GM10266 (cell line): ENCODE results near the gene ETV1.

Experiments
- DNase-seq: peaks from one replicate; pipeline ENCODE4 v3.0.0; 2012; ENCODE audit errors: extremely low spot score
- TF ChIP-seq, protein P1 (sequence below): IDR thresholded peaks from 2 replicates; pipeline ENCODE4 v1.5.1; 2012; ENCODE audit warnings: mild to moderate bottlenecking, low read depth; ENCODE audit not compliant: control insufficient read depth, insufficient read depth; ENCODE audit errors: missing control alignments

The ETV1 gene

GRCh38 chr7:13898957-13899670 is 90.4 kb downstream of the ETV1 start:
- DNase-seq: no peak
- TF ChIP-seq, protein P1, sequence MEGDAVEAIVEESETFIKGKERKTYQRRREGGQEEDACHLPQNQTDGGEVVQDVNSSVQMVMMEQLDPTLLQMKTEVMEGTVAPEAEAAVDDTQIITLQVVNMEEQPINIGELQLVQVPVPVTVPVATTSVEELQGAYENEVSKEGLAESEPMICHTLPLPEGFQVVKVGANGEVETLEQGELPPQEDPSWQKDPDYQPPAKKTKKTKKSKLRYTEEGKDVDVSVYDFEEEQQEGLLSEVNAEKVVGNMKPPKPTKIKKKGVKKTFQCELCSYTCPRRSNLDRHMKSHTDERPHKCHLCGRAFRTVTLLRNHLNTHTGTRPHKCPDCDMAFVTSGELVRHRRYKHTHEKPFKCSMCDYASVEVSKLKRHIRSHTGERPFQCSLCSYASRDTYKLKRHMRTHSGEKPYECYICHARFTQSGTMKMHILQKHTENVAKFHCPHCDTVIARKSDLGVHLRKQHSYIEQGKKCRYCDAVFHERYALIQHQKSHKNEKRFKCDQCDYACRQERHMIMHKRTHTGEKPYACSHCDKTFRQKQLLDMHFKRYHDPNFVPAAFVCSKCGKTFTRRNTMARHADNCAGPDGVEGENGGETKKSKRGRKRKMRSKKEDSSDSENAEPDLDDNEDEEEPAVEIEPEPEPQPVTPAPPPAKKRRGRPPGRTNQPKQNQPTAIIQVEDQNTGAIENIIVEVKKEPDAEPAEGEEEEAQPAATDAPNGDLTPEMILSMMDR: no peak

GRCh38 chr7:13897819-13898218 is 91.6 kb downstream of the ETV1 start:
- TF ChIP-seq, protein P1: no peak
- DNase-seq: no peak

GRCh38 chr7:13894954-13895353 is 94.5 kb downstream of the ETV1 start:
- TF ChIP-seq, protein P1: no peak
- DNase-seq: no peak

DNA sequence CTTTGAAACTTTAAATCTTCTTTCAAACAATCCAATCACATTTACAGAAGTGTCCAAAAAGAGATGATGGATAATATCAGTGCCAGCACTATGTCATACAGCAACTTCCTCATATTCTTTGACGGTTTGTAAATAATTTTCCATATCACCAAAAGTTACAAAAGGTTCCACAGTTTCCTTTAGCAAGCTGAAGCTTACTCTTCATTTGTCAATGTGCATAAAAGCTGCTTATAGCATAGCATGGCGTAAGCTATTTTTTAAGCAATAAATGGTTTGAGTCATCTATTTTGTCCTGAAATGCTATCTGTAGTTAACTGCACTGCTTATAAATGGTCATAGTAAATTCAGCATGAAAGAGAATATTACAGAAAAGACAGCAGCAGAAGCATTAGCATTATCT is 95.1 kb downstream of the ETV1 start:
- DNase-seq: no peak

DNA sequence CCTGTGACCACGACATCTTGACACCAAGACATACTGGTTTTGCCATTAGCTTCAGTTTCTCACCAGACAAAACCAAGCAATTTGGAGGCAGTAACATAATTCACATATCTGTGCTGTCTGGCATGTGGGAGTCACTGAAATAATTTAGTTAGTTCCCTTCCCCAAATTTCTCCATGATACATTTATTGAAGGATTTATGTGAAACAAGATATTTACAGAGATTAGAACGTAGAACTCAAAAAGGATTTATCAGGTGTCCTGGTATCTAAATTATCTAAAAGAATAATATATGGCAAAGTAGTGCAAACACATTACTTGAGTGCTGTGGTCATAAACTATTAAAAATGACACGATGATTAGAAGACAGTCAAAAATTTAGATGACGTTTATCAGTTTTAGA is 98.7 kb downstream of the ETV1 start:
- no peak for DNase-seq
- TF ChIP-seq, protein P1: no peak

More for the DNA sequence above, 95.1 kb downstream of the ETV1 start:
- TF ChIP-seq, protein P1: no peak

GRCh38 chr7:13886356-13886755 is 103.1 kb downstream of the ETV1 start:
- DNase-seq: no peak
- TF ChIP-seq, protein P1: no peak

GRCh38 chr7:13882051-13882450 is 107.4 kb downstream of the ETV1 start:
- DNase-seq: no peak
- TF ChIP-seq, protein P1: no peak
